Measurements from ENCODE around the gene KPNA4.
"Not testable (repeated sequence)": the region's sequence is repeated elsewhere in the genome, so short reads cannot be mapped to it uniquely, and the experiment has no call there.

The KPNA4 gene

GRCh38 chr3:160482796-160483195 is 82.6 kb downstream of the KPNA4 start:
- no peak for DNase-seq

- DNase-seq: no peak
Measured at GRCh38 chr3:160481856-160482255, 83.5 kb downstream of the KPNA4 start.

GRCh38 chr3:160480931-160481330 is 84.4 kb downstream of the KPNA4 start:
- DNase-seq: no peak

GRCh38 chr3:160479376-160479775 is 86.0 kb downstream of the KPNA4 start:
- DNase-seq: no peak

- no peak for DNase-seq
Measured at GRCh38 chr3:160478338-160478737, 87.0 kb downstream of the KPNA4 start.

GRCh38 chr3:160477750-160478149 is 87.6 kb downstream of the KPNA4 start:
- no peak for DNase-seq

- DNase-seq: no peak
Measured at GRCh38 chr3:160475884-160476283, 89.5 kb downstream of the KPNA4 start.

GRCh38 chr3:160475153-160475552 is 90.2 kb downstream of the KPNA4 start:
- DNase-seq: no peak

GRCh38 chr3:160474416-160474838 is 90.9 kb downstream of the KPNA4 start:
- DNase-seq: no peak

- DNase-seq: no peak
Measured at GRCh38 chr3:160473978-160474377, 91.4 kb downstream of the KPNA4 start.

- DNase-seq: no peak
Measured at GRCh38 chr3:160473221-160473620, 92.2 kb downstream of the KPNA4 start.

GRCh38 chr3:160472344-160472743 is 93.0 kb downstream of the KPNA4 start:
- no peak for DNase-seq

- no peak for DNase-seq
Measured at GRCh38 chr3:160471892-160472291, 93.5 kb downstream of the KPNA4 start.

- no peak for DNase-seq
Measured at GRCh38 chr3:160470181-160470580, 95.2 kb downstream of the KPNA4 start.

- no peak for DNase-seq
Measured at GRCh38 chr3:160464971-160465370, 100.4 kb downstream of the KPNA4 start.

GRCh38 chr3:160464321-160464720 is 101.0 kb downstream of the KPNA4 start:
- DNase-seq: no peak

- no peak for DNase-seq
Measured at GRCh38 chr3:160460033-160460432, 105.3 kb downstream of the KPNA4 start.

GRCh38 chr3:160459450-160459970 is 105.9 kb downstream of the KPNA4 start:
- no peak for DNase-seq

- DNase-seq: no peak
Measured at GRCh38 chr3:160458151-160458550, 107.2 kb downstream of the KPNA4 start.

GRCh38 chr3:160455846-160456245 is 109.5 kb downstream of the KPNA4 start:
- DNase-seq: no peak

GRCh38 chr3:160454995-160455394 is 110.4 kb downstream of the KPNA4 start:
- DNase-seq: no peak

GRCh38 chr3:160452251-160452650 is 113.1 kb downstream of the KPNA4 start:
- DNase-seq: not testable (repeated sequence)

GRCh38 chr3:160451602-160452001 is 113.8 kb downstream of the KPNA4 start:
- DNase-seq: no peak

- no peak for DNase-seq
Measured at GRCh38 chr3:160450846-160451245, 114.5 kb downstream of the KPNA4 start.

All from hematopoietic multipotent progenitor cell treated with erythropoietin and hydrocortisone succinate and interleukin-3 and kit ligand, for 4 days (in vitro differentiated cells).